Subcutaneous abdominal adipose tissue (tissue), 5 donors: ENCODE measurements around the gene UNC93A.

ENCODE experiments used
- H3K27ac ChIP-seq: one replicate; pipeline ENCODE4 v1.7.0; 2013; ENCODE audit warnings: low read depth, mild to moderate bottlenecking, inconsistent platforms, low read length, moderate library complexity
- H3K27me3 ChIP-seq, 5 donors: one replicate each; pipeline ENCODE4 v1.7.0; 2013; ENCODE audit warnings: low read length in 5 of 5, inconsistent platforms in 1 of 5; ENCODE audit not compliant: control insufficient read depth in 5 of 5, insufficient read depth in 4 of 5
- H3K36me3 ChIP-seq, 5 donors: one replicate each; pipeline ENCODE4 v1.7.0; 2013; ENCODE audit warnings: low read length in 5 of 5; ENCODE audit not compliant: control insufficient read depth in 5 of 5, insufficient read depth in 5 of 5
- H3K4me1 ChIP-seq, 5 donors: one replicate each; pipeline ENCODE4 v1.7.0; 2013; ENCODE audit warnings: low read length in 5 of 5, mild to moderate bottlenecking in 3 of 5, moderate library complexity in 1 of 5; ENCODE audit not compliant: control insufficient read depth in 5 of 5, insufficient read depth in 5 of 5
- H3K4me3 ChIP-seq, 5 donors: one replicate each; pipeline ENCODE4 v1.7.0; 2013; ENCODE audit warnings: low read length in 5 of 5, low read depth in 1 of 5
- H3K9ac ChIP-seq, 5 donors: one replicate each; pipeline ENCODE4 v1.7.0; 2013; ENCODE audit warnings: low read length in 5 of 5, mild to moderate bottlenecking in 4 of 5, moderate library complexity in 3 of 5
- H3K9me3 ChIP-seq, 5 donors: one replicate each; pipeline ENCODE4 v1.7.0; 2013; ENCODE audit warnings: low read length in 5 of 5; ENCODE audit not compliant: control insufficient read depth in 5 of 5
- donor health status: healthy.
- donor health status: healthy.
- donor health status: healthy.
- donor health status: healthy.
- donor health status: healthy.

Gene UNC93A

DNA sequence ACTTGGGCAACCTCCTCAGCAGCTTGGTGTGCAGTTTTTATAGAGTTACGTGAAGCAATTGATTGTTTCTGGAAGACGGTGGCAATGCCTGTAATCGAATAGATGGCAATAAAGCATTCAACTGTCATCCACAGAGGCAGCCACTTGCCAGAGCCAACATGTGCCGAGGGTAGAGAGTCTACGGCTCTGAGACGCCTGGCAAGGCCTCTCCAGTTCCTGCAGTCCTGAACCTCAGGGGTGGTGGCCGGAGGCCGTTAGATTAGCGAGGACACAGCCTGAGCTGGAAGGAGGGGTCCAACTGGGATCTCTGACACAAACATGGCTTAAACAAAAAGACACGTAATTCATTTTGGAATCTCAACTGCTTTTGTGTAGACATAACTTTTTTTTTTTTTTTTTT lies 33.0 kb downstream of the UNC93A start:
- Histone ChIP-seq H3K4me1 (no peaks in the 10 kb centered on the region), H3K27ac (no peak overlapping the region), H3K36me3 (no peaks in the 10 kb centered on the region), H3K9me3 (no peaks in the 10 kb centered on the region), H3K4me3 (no peak overlapping the region), H3K9ac (no peak overlapping the region), H3K27me3 (peaks cover 0 to 5% (median 2%) of the 10 kb centered on the region in 5 donors)

DNA sequence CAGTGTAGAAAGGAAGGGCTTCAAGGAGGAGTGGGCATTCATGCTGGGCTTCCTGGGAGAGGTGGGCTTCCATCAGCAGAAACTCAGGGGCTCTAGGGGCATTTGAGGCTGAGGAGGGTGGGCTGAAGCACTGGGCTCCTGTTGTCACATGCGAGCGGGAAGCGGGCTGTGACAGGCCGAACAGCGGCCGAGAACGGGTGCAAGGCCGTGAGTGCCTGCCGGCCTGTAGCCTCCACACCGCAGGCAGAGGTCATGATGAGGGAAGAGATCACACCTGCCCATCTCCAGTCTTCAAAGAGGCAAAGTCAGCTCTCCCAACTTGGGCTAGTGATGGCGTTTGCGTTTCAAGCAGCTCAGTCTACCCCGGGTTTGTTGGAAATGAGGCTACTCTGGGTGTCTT lies 34.7 kb downstream of the UNC93A start:
- no peaks in the 10 kb centered on the region for H3K9me3 ChIP-seq
- H3K4me3 ChIP-seq = no peak overlapping the region
- no peaks in the 10 kb centered on the region for H3K4me1 ChIP-seq
- no peaks in the 10 kb centered on the region for H3K36me3 ChIP-seq
- no peak overlapping the region for H3K9ac ChIP-seq
- H3K27me3 ChIP-seq = peaks cover 2 to 7% (median 2%) of the 10 kb centered on the region in 5 donors
- H3K27ac ChIP-seq = no peak overlapping the region

DNA sequence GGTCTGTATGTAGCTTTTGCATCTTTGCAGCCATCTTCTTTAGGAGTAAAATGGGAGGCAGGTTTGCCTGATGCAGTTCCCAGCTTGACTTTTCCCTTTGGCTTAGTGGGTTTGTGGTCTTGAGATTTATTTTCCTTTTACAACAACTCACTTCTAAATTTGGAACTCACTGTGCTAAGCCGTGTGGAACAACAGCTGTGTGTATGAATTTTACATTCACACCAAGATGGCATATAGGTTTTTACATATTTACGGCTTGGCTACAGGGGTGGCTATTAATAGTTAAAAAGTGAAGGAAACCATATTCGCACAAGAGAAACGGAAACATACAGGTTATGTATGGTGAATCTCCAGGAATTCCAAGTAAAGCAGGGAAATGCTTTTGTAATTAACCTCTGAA lies 36.3 kb downstream of the UNC93A start:
- Histone ChIP-seq H3K27me3 (peaks cover 2 to 7% (median 3%) of the 10 kb centered on the region in 5 donors), H3K9me3 (no peaks in the 10 kb centered on the region), H3K4me3 (no peak overlapping the region), H3K27ac (no peak overlapping the region), H3K36me3 (no peaks in the 10 kb centered on the region), H3K9ac (no peak overlapping the region), H3K4me1 (no peaks in the 10 kb centered on the region)

DNA sequence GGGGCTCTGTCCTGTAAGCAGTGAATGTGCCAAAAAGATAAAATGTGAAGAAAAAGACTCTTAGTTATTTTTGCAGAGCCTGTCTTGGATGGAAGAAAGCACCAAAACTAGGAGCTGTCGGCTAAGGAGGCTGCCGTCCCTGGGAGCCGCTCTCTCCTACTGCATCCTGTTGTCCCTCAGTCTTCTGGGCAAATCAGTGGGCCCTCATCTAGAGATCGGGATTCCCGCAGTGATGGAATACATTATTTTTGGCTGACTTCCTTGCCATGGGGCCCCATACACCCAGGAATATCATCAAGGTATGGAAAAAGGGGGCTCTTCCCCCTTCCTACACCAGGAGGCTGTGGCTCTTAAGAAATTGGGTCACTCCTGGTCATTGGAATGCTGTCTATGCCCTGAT lies 37.0 kb downstream of the UNC93A start:
- no peaks in the 10 kb centered on the region for H3K9me3 ChIP-seq
- H3K27me3 ChIP-seq = peaks cover 2 to 6% (median 3%) of the 10 kb centered on the region in 5 donors
- no peak overlapping the region for H3K9ac ChIP-seq
- no peak overlapping the region for H3K27ac ChIP-seq
- H3K4me1 ChIP-seq = no peaks in the 10 kb centered on the region
- H3K36me3 ChIP-seq = no peaks in the 10 kb centered on the region
- no peak overlapping the region for H3K4me3 ChIP-seq

DNA sequence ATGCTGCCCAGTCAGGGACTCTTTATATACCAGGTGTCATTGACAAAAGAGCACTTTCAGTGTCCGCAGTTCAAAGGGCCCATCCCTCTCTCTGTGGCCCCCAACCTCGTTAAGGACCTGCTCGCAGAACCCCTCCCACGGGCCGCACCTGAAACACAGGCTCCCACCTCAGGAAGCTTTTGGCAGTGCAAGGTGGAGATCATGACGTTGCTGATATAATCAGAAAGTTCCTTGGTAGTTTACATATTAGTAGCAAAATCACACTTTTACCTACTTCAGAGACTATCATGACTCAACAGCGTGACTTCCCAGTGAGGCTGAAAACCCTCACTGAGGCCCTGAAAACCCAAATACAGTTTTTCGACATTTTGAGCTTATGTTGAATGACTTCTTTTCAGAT lies 37.9 kb downstream of the UNC93A start:
- Histone ChIP-seq H3K4me1 (no peaks in the 10 kb centered on the region), H3K36me3 (no peaks in the 10 kb centered on the region), H3K9ac (no peak overlapping the region), H3K27ac (no peak overlapping the region), H3K27me3 (peaks cover under 1 to 5% (median 3%) of the 10 kb centered on the region in 5 donors), H3K4me3 (no peak overlapping the region), H3K9me3 (no peaks in the 10 kb centered on the region)

DNA sequence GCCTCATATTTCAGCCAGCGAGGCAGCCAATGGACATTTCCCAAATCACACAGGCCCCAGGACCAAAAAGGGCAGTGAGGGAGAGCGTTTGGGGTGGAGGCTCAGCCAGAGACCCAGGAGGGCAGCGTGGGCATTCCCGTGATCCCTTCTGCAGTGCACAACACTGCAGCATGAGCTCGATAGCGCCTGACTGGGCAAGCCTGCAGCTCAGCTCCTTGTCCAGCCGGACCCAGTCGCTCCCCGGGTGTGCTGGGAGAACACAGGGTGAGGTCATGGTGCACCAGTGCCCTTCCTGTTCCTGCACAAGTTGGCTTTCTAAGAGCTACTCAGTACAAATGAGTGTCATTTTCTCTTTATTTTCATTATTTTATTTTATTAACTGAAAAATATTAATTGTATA lies 39.6 kb downstream of the UNC93A start:
- Histone ChIP-seq H3K9ac (no peak overlapping the region), H3K27ac (no peak overlapping the region), H3K27me3 (peaks cover 0 to 5% (median 3%) of the 10 kb centered on the region in 5 donors), H3K9me3 (no peaks in the 10 kb centered on the region), H3K4me1 (no peaks in the 10 kb centered on the region), H3K4me3 (no peak overlapping the region), H3K36me3 (no peaks in the 10 kb centered on the region)

DNA sequence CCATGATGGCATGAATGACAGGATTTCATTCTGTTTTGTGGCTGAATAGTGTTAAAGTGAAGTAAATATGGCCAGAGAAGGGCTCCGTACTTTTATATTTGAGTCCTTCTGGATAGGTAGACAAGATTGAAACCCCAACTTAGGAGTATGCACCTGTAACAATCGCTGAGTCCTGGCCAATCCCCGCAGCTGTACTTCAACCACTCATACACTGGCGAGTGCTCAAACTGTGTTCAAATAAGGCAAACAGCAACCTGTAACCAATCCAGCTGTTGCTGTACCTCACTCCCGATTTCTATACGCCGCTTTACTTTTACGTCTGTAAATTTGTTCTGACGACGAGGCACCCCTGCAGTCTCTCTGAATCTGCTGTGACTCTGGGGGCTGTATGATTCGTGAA lies 40.5 kb downstream of the UNC93A start:
- Histone ChIP-seq H3K27ac (no peak overlapping the region), H3K27me3 (peaks cover 0 to 5% (median 3%) of the 10 kb centered on the region in 5 donors)

DNA sequence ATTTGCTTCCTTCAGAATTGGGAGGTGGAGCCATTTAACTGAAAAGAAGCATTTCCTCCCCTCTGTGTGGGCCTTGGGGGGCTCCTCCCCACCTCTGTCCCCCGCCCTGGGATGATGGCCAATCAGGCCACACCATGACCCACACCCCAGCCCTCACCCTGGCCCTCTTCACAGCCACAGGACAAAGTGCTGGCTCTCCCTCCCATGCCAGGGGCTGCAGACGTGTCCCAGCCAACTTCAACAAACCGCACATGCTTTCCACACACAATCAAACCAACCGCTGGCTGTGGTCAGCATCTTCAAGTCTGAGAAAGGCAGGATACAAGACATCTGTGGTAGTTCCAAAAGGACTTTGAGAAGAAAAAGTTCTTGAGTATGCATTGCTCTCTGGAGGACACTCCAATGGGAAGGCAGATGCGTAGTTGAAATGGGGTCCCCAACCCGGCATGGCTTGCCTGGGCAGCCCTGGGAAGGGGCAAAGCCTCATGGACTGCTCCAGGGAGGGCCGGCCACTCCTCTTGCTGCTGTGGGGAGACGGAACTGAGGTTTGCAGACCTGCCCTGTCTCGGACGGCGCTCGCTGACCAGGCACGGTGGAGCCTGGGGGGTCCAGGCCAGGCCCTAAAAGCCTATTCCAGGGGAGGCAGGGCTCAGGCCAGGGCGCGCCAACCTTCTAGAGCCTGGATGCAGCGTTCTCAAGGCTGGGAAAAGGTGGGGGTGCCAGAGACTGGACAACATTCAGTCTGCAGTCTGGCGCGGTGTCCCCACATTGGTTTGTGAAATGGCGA lies 45.9 kb downstream of the UNC93A start:
- Histone ChIP-seq H3K27me3 (peaks cover 0 to 7% (median 4%) of the 10 kb centered on the region in 5 donors), H3K9me3 (no peaks in the 10 kb centered on the region), H3K9ac (no peak overlapping the region), H3K27ac (no peak overlapping the region), H3K36me3 (no peaks in the 10 kb centered on the region), H3K4me3 (no peak overlapping the region), H3K4me1 (no peaks in the 10 kb centered on the region)

More for the DNA sequence above, 40.5 kb downstream of the UNC93A start:
- H3K36me3 ChIP-seq = no peaks in the 10 kb centered on the region
- no peaks in the 10 kb centered on the region for H3K4me1 ChIP-seq
- no peaks in the 10 kb centered on the region for H3K9me3 ChIP-seq
- H3K4me3 ChIP-seq = no peak overlapping the region
- no peak overlapping the region for H3K9ac ChIP-seq

DNA sequence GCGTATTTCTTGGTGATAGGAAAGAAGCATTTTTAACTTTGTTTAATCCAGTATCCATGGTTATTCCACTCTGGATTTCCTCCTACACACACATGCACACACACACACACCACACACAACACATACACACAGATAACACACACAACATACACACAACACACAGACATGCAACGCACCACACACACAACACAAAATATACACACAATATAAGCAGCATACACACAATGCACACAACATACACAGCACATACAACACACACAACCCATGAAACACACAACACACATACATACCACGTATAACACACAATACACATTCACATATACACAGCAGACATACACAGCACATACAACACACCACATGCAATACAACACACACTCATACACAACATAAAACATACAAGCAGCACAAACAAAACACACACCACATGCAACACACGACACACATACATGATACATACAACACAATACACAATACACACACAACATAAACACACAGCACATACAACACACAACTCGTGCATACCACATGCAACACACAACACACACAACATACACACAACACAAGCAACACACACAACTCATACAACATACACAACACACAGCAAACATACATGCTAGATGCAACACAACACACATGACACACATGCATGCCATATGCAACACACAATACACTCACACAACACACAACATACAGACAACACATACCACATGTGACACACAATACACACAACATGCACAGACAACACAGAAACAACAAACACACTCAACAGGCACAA lies 46.7 kb downstream of the UNC93A start:
- H3K36me3 ChIP-seq = no peaks in the 10 kb centered on the region
- H3K9ac ChIP-seq = no peak overlapping the region
- peaks cover 0 to 9% (median 4%) of the 10 kb centered on the region in 5 donors for H3K27me3 ChIP-seq
- no peak overlapping the region for H3K27ac ChIP-seq
- no peaks in the 10 kb centered on the region for H3K9me3 ChIP-seq
- H3K4me1 ChIP-seq = no peaks in the 10 kb centered on the region
- H3K4me3 ChIP-seq = no peak overlapping the region

DNA sequence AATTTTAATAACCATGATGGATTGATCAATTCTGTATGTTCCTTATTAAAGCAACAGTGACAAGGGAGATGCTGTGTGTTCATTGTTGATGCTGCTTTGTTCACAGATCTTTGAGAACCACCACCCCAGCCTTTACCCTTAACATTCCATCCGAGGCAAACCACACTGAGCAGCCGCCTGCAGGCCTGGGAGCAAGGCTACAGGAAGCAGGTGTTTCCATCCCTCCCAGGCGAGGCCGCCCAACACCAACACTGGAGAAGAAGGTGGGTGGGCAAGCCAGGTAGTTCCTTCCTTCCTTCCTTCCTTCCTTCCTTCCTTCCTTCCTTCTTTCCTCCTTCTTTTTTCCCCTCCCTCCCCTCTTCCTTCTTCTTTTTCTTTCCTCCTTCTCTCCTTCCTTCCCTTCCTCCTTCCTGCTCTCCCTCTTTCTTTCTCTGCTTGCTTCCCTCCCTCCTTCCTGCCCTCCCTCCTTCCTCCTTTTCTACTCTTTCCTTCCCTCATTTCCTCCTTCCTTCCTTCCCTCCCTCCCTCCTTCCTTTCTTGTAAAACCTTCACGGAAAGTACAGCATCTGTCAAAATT lies 47.5 kb downstream of the UNC93A start:
- Histone ChIP-seq H3K4me1 (no peaks in the 10 kb centered on the region), H3K4me3 (no peak overlapping the region), H3K27ac (no peak overlapping the region), H3K9ac (no peak overlapping the region), H3K9me3 (no peaks in the 10 kb centered on the region), H3K36me3 (no peaks in the 10 kb centered on the region), H3K27me3 (peaks cover 0 to 10% (median 9%) of the 10 kb centered on the region in 5 donors)
